IMR-90 (cell line): Measurements from ENCODE around the gene SS18L1.

ENCODE experiments used
- CHD1 ChIP-seq: IDR thresholded peaks from 2 replicates; pipeline ENCODE4 v1.6.1; 2012; ENCODE audit warnings: low read depth, low read length, improper control_type of control experiment
- CTCF ChIP-seq: conservative IDR thresholded peaks from 2 replicates; pipeline ENCODE4 v1.5.1; 2012; ENCODE audit warnings: mild to moderate bottlenecking, low read depth, low read length, improper control_type of control experiment
- FOS ChIP-seq: fragments of 150-350 bp; IDR thresholded peaks from 2 replicates; pipeline ENCODE4 v1.6.1; 2016; ENCODE audit warnings: low read depth, low read length
- MXI1 ChIP-seq: IDR thresholded peaks from 2 replicates; pipeline ENCODE4 v1.6.1; 2012; ENCODE audit warnings: low read depth, mild to moderate bottlenecking, low read length, moderate library complexity, borderline replicate concordance
- POLR2A ChIP-seq: IDR thresholded peaks from 2 replicates; pipeline ENCODE4 v1.6.1; 2012; ENCODE audit warnings: mild to moderate bottlenecking, low read depth, low read length
- RAD21 ChIP-seq: IDR thresholded peaks from 2 replicates; pipeline ENCODE4 v1.6.1; 2012; ENCODE audit warnings: low read length, improper control_type of control experiment
- RFX5 ChIP-seq: IDR thresholded peaks from 2 replicates; pipeline ENCODE4 v1.8.0; 2012; ENCODE audit warnings: low read depth, mild to moderate bottlenecking, low read length, moderate library complexity
- SMC3 ChIP-seq: fragments of 150-350 bp; IDR thresholded peaks from 2 replicates; pipeline ENCODE4 v1.6.1; 2016; ENCODE audit warnings: low read depth, mild to moderate bottlenecking, antibody characterized with exemption, low read length, moderate library complexity
- TF ChIP-seq, protein P1 (sequence below): fragments of 150-350 bp; IDR thresholded peaks from 2 replicates; pipeline ENCODE4 v1.6.1; 2016; ENCODE audit warnings: low read depth, mild to moderate bottlenecking, low read length, moderate library complexity, borderline replicate concordance
- TF ChIP-seq, protein P2 (sequence below): fragments of 150-350 bp; IDR thresholded peaks from 2 replicates; pipeline ENCODE4 v1.6.1; 2017; ENCODE audit warnings: mild to moderate bottlenecking, antibody characterized with exemption, low read length, low read depth

DNA sequence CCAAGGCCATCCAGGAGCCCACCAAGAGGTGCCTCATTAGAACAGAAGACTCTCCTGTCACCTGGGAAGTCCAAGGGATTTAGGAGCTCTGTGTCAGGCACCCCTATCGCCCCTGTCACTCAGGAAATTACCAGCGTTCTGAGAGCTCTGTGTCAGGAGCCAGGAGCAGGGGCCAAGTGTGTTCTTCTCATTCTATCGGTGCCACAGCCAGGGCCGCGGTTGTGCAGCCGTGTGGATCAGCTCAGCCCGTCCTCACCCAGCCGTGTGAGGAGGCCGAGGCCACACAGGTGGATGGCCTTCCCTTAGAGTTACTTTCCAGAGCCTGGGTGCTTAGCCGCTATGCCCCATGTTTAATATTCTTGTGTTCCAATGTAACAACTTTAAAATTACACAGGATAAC is 49.1 kb downstream of the SS18L1 start:
- TF ChIP-seq CTCF (no peak), RFX5 (no peak), RAD21 (no peak), SMC3 (no peak), POLR2A (no peak), MXI1 (no peak), CHD1 (no peak), FOS (no peak)
- TF ChIP-seq, protein P1, sequence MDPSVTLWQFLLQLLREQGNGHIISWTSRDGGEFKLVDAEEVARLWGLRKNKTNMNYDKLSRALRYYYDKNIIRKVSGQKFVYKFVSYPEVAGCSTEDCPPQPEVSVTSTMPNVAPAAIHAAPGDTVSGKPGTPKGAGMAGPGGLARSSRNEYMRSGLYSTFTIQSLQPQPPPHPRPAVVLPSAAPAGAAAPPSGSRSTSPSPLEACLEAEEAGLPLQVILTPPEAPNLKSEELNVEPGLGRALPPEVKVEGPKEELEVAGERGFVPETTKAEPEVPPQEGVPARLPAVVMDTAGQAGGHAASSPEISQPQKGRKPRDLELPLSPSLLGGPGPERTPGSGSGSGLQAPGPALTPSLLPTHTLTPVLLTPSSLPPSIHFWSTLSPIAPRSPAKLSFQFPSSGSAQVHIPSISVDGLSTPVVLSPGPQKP, result no peak
- TF ChIP-seq, protein P2, sequence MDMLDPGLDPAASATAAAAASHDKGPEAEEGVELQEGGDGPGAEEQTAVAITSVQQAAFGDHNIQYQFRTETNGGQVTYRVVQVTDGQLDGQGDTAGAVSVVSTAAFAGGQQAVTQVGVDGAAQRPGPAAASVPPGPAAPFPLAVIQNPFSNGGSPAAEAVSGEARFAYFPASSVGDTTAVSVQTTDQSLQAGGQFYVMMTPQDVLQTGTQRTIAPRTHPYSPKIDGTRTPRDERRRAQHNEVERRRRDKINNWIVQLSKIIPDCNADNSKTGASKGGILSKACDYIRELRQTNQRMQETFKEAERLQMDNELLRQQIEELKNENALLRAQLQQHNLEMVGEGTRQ, result no peak
